GM08714 (cell line): Measurements from ENCODE around the gene DDTL.
"Not testable (repeated sequence)": the region's sequence is repeated elsewhere in the genome, so short reads cannot be mapped to it uniquely, and the experiment has no call there.

Experiments used
- H3K4me3 ChIP-seq: fragments of 200-500 bp; sonication (Bioruptor generic); 2 replicates; pipeline ENCODE4 v1.5.1; 2014; ENCODE audit warnings: mild to moderate bottlenecking, low read length, inconsistent platforms
- ZNF274 ChIP-seq: IDR thresholded peaks from 2 replicates; pipeline ENCODE4 v1.6.1; 2012; ENCODE audit warnings: mild to moderate bottlenecking, low read depth, low read length

The DDTL gene

GRCh38 chr22:23969071-23969470, 2.4 kb downstream of the DDTL start:
- H3K4me3 ChIP-seq: no peak overlapping the region
- TF ChIP-seq ZNF274: no peak

- H3K4me3 ChIP-seq: no peak overlapping the region
- TF ChIP-seq ZNF274: no peak
Observed at GRCh38 chr22:23970201-23970641, 3.5 kb downstream of the DDTL start.

- H3K4me3 ChIP-seq: no peak overlapping the region
- no peak for TF ChIP-seq ZNF274
Observed at GRCh38 chr22:23970816-23971486, 4.3 kb downstream of the DDTL start.

- not testable (repeated sequence) for H3K4me3 ChIP-seq
Observed at GRCh38 chr22:23971927-23972326, 5.2 kb downstream of the DDTL start.

- not testable (repeated sequence) for H3K4me3 ChIP-seq
Observed at GRCh38 chr22:23974345-23974744, 7.7 kb downstream of the DDTL start, which contains the start of gene DDT. Gene DDT (minus strand): TSS chr22:23974441. CDS start chr22:23974414, 27 bp downstream.

- H3K4me3 ChIP-seq: not testable (repeated sequence)
Observed at GRCh38 chr22:23974836-23975352, 8.2 kb downstream of the DDTL start.

- not testable (repeated sequence) for H3K4me3 ChIP-seq
Observed at GRCh38 chr22:23977304-23977703, 10.6 kb downstream of the DDTL start.

- H3K4me3 ChIP-seq: not testable (repeated sequence)
Observed at GRCh38 chr22:23979557-23980240, 13.0 kb downstream of the DDTL start, which contains the start of gene GSTT2. Gene GSTT2 (plus strand): TSS chr22:23980134.

GRCh38 chr22:23980567-23980966, 13.9 kb downstream of the DDTL start:
- not testable (repeated sequence) for H3K4me3 ChIP-seq

- no peak overlapping the region for H3K4me3 ChIP-seq
- TF ChIP-seq ZNF274: no peak
Observed at GRCh38 chr22:23984430-23984829, 17.7 kb downstream of the DDTL start.

GRCh38 chr22:23986089-23986488, 19.4 kb downstream of the DDTL start:
- not testable (repeated sequence) for H3K4me3 ChIP-seq

GRCh38 chr22:23986538-23987178, 20.0 kb downstream of the DDTL start:
- not testable (repeated sequence) for H3K4me3 ChIP-seq

- not testable (repeated sequence) for H3K4me3 ChIP-seq
Observed at GRCh38 chr22:23989583-23990244, 23.0 kb downstream of the DDTL start.

- not testable (repeated sequence) for H3K4me3 ChIP-seq
Observed at GRCh38 chr22:23993080-23993479, 26.4 kb downstream of the DDTL start.

- not testable (repeated sequence) for H3K4me3 ChIP-seq
Observed at GRCh38 chr22:23993581-23994177, 27.0 kb downstream of the DDTL start.
